HG02885 (cell line): Measurements from ENCODE around the gene KLK1.

Experiments used
- ATAC-seq: cut with Tn5 transposase; IDR thresholded peaks from one replicate; pipeline ENCODE4 v1.9.1; 2021; ENCODE audit warnings: mild to moderate bottlenecking; ENCODE audit not compliant: unreplicated experiment, poor library complexity

Gene KLK1

DNA sequence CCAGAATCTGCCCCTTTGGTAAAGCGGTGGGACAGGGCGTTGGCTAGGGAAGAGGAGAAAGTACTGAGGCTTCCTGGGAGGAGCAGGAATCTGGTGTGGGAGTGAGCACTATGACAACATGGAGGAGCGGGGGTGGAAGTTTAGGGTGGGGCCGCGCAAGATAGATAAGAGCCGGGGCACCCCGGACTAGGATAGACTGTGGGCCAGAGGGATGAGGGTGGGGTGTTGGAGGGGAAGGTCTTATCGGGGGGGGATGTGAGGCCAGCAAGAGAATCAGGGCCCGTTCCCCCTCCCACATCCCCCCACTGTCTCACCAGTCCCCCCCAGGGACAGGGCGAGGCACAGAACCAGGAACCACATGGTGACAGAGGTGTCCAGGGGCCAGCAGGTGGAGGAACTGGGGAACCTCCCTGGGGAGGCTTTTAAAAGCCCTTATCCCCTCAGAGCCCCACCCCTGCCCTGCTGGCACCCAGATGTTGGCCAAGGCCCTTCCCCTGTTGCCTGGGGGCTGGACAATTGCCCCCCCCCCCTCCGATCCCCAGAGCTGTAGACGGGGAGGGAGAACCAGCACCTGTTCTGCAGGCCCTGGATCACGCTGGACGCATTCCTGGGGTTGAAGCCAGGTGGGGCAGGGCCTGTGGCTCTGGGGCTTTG is at the start of gene KLK1:
Gene KLK1 (minus strand): TSS at position 399 of the 654 bp plus-strand sequence. CDS start 39 bp downstream, at position 360.
- no peak for ATAC-seq

DNA sequence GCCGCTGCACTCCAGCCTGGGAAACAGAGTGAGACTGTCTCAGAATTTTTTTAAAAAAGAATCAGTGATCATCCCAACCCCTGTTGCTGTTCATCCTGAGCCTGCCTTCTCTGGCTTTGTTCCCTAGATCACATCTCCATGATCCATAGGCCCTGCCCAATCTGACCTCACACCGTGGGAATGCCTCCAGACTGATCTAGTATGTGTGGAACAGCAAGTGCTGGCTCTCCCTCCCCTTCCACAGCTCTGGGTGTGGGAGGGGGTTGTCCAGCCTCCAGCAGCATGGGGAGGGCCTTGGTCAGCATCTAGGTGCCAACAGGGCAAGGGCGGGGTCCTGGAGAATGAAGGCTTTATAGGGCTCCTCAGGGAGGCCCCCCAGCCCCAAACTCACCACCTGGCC is 49.5 kb upstream of the KLK1 start, which contains the start of gene KLK2:
Gene KLK2 (plus strand): TSS at position 384 of the 400 bp plus-strand sequence. CDS start 35 bp downstream, outside the sequence.
- ATAC-seq: no peak

DNA sequence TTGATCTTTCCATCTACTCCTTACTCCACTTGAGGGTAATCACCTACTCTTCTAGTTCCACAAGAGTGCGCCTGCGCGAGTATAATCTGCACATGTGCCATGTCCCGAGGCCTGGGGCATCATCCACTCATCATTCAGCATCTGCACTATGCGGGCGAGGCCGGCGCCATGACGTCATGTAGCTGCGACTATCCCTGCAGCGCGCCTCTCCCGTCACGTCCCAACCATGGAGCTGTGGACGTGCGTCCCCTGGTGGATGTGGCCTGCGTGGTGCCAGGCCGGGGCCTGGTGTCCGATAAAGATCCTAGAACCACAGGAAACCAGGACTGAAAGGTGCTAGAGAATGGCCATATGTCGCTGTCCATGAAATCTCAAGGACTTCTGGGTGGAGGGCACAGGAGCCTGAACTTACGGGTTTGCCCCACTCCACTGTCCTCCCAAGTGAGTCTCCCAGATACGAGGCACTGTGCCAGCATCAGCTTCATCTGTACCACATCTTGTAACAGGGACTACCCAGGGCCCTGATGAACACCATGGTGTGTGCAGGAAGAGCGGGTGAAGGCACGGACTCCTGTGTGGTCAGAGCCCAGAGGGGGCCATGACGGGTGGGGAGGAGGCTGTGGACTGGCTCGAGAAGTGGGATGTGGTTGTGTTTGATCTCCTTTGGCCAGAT is 47.0 kb upstream of the KLK1 start:
- ATAC-seq: no peak

DNA sequence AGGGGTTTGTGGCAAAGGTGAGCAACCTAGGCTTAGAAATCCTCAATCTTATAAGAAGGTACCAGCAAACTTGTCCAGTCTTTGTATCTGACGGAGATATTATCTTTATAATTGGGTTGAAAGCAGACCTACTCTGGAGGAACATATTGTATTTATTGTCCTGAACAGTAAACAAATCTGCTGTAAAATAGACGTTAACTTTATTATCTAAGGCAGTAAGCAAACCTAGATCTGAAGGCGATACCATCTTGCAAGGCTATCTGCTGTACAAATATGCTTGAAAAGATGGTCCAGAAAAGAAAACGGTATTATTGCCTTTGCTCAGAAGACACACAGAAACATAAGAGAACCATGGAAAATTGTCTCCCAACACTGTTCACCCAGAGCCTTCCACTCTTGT is 45.9 kb upstream of the KLK1 start:
- ATAC-seq: no peak

DNA sequence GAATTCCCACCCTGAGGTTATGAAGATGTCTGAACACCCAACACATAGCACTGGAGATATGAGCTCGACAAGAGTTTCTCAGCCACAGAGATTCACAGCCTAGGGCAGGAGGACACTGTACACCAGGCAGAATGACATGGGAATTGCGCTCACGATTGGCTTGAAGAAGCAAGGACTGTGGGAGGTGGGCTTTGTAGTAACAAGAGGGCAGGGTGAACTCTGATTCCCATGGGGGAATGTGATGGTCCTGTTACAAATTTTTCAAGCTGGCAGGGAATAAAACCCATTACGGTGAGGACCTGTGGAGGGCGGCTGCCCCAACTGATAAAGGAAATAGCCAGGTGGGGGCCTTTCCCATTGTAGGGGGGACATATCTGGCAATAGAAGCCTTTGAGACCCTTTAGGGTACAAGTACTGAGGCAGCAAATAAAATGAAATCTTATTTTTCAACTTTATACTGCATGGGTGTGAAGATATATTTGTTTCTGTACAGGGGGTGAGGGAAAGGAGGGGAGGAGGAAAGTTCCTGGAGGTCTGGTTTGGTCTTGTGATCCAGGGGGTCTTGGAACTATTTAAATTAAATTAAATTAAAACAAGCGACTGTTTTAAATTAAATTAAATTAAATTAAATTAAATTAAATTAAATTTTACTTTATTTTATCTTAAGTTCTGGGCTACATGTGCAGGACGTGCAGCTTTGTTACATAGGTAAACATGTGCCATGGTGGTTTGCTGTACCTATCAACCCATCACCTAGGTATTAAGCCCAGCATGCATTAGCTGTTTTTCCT is 38.1 kb upstream of the KLK1 start:
- no peak for ATAC-seq

DNA sequence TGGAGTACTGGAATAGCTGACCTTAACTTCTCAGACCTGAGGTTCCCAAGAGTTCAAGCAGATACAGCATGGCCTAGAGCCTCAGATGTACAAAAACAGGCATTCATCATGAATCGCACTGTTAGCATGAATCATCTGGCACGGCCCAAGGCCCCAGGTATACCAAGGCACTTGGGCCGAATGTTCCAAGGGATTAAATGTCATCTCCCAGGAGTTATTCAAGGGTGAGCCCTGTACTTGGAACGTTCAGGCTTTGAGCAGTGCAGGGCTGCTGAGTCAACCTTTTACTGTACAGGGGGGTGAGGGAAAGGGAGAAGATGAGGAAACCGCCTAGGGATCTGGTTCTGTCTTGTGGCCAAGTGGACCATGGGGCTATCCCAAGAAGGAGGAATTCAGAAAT is 37.4 kb upstream of the KLK1 start:
- ATAC-seq: no peak

DNA sequence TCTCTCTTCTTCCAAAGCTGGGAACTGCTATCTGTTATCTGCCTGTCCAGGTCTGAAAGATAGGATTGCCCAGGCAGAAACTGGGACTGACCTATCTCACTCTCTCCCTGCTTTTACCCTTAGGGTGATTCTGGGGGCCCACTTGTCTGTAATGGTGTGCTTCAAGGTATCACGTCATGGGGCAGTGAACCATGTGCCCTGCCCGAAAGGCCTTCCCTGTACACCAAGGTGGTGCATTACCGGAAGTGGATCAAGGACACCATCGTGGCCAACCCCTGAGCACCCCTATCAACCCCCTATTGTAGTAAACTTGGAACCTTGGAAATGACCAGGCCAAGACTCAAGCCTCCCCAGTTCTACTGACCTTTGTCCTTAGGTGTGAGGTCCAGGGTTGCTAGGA is 36.3 kb upstream of the KLK1 start:
- no peak for ATAC-seq

DNA sequence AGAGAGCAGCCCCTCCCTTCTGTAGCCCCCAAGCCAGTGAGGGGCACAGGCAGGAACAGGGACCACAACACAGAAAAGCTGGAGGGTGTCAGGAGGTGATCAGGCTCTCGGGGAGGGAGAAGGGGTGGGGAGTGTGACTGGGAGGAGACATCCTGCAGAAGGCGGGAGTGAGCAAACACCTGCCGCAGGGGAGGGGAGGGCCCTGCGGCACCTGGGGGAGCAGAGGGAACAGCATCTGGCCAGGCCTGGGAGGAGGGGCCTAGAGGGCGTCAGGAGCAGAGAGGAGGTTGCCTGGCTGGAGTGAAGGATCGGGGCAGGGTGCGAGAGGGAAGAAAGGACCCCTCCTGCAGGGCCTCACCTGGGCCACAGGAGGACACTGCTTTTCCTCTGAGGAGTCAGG is 35.3 kb upstream of the KLK1 start:
- no peak for ATAC-seq

DNA sequence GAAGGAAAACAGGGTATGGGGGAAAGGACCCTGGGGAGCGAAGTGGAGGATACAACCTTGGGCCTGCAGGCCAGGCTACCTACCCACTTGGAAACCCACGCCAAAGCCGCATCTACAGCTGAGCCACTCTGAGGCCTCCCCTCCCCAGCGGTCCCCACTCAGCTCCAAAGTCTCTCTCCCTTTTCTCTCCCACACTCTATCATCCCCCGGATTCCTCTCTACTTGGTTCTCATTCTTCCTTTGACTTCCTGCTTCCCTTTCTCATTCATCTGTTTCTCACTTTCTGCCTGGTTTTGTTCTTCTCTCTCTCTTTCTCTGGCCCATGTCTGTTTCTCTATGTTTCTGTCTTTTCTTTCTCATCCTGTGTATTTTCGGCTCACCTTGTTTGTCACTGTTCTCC is 33.8 kb upstream of the KLK1 start:
- ATAC-seq: no peak

DNA sequence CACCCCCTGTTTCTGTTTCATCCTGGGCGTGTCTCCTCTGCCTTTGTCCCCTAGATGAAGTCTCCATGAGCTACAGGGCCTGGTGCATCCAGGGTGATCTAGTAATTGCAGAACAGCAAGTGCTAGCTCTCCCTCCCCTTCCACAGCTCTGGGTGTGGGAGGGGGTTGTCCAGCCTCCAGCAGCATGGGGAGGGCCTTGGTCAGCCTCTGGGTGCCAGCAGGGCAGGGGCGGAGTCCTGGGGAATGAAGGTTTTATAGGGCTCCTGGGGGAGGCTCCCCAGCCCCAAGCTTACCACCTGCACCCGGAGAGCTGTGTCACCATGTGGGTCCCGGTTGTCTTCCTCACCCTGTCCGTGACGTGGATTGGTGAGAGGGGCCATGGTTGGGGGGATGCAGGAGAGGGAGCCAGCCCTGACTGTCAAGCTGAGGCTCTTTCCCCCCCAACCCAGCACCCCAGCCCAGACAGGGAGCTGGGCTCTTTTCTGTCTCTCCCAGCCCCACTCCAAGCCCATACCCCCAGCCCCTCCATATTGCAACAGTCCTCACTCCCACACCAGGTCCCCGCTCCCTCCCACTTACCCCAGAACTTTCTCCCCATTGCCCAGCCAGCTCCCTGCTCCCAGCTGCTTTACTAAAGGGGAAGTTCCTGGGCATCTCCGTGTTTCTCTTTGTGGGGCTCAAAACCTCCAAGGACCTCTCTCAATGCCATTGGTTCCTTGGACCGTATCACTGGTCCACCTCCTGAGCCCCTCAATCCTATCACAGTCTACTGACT is 31.2 kb upstream of the KLK1 start, which contains the start of gene KLK3:
Gene KLK3 (plus strand): TSS at position 280 of the 775 bp plus-strand sequence. CDS start 41 bp downstream, at position 321.
- ATAC-seq: no peak

DNA sequence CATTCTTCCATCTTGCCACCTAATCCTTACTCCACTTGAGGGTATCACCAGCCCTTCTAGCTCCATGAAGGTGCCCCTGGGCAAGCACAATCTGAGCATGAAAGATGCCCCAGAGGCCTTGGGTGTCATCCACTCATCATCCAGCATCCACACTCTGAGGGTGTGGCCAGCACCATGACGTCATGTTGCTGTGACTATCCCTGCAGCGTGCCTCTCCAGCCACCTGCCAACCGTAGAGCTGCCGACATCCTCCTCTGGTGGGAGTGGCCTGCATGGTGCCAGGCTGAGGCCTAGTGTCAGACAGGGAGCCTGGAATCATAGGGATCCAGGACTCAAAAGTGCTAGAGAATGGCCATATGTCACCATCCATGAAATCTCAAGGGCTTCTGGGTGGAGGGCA is 28.0 kb upstream of the KLK1 start:
- no peak for ATAC-seq

DNA sequence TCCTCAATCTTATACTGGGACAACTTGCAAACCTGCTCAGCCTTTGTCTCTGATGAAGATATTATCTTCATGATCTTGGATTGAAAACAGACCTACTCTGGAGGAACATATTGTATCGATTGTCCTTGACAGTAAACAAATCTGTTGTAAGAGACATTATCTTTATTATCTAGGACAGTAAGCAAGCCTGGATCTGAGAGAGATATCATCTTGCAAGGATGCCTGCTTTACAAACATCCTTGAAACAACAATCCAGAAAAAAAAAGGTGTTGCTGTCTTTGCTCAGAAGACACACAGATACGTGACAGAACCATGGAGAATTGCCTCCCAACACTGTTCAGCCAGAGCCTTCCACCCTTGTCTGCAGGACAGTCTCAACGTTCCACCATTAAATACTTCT is 27.2 kb upstream of the KLK1 start:
- ATAC-seq: no peak

DNA sequence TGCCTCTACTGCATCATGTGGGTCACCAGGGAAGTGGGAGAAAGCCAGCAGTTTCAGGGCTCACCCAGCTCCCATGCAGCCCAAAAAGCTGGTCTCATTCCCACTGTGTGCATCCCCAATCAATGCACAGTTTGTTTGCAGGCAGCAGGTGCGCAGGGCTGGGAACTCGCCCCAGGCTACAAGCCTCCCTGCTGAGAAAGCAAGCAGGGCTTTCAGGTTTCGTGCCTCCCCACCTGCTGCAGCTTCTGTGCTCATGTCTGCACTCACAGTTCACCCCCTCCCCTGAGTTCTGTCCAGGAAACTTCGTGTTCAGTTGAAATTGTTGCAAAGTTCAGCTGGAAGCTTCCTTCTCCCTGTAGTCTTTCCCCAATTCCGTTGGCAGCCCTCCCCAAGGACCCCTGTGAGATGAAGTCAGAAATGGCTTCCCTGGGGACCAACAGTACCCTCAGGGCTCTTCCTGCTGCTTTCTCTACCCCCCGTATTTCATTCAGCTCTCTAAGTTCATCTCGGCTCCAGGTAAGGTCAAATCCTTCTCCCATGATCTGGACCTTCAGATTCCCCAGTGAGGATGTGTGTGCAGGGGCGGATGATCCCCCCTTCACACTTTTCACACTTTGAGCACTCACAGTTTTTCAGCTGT is 20.8 kb upstream of the KLK1 start:
- ATAC-seq: no peak

DNA sequence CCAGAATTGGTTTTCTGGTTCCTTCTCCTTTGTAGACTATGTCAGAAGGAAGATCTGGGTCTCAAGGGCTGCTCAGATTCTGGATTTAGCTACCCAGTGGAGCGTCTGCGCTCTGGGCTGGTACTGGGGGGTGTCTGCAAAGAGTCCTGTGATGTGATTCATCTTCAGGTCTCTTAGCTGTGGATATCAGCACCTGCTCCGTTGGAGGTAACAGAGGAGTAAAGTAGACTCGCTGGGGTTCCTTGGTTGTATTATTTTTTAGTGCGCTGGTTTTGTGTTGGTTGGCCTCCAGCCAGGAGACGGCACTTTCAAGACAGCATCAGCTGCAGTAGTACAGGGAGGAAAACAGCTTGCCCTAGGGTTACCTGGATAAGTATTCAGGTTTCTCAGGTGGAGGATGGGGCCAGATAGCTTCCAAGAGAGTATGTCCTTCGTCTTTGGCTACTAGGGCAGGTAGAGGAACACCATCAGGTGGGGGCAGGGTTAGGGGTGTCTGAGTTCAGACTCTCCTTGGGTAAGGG is 20.2 kb upstream of the KLK1 start:
- no peak for ATAC-seq

DNA sequence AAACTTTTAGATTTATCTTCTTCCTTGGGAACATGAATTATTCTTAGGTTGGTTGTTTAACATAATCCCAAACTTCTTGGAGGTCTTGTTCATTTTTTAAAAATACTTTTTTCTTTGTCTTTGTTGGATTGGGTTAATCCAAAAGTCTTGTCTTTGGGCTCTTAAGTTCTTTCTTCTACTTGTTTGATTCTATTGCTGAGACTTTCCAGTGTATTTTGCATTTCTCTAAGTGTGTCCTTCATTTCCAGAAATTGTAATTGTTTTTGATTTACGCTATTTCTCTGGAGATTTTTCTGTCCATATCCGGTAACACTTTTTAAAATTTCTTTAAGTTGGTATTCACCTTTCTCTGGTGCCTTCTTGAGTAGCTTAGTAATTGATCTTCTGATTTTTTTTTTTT is 19.6 kb upstream of the KLK1 start:
- ATAC-seq: no peak

DNA sequence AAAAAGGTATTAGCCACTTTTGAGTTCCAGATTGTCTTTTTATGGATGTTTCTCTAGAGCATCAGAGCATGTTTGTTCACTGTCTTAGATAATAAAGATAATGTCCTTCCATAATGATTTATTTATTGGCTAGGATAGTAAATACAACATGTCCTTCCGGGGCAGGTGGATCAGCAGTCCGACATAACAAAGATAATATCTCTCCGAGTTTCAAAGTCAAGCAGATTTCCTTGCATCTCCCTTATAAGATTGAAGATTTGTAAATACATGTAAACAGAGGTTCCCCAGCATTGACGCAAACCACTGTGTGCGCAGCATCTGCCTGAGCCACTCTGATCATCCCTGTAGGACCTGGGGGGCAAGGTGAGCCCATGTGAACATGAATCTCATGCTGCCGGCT is 18.5 kb upstream of the KLK1 start:
- ATAC-seq: no peak

DNA sequence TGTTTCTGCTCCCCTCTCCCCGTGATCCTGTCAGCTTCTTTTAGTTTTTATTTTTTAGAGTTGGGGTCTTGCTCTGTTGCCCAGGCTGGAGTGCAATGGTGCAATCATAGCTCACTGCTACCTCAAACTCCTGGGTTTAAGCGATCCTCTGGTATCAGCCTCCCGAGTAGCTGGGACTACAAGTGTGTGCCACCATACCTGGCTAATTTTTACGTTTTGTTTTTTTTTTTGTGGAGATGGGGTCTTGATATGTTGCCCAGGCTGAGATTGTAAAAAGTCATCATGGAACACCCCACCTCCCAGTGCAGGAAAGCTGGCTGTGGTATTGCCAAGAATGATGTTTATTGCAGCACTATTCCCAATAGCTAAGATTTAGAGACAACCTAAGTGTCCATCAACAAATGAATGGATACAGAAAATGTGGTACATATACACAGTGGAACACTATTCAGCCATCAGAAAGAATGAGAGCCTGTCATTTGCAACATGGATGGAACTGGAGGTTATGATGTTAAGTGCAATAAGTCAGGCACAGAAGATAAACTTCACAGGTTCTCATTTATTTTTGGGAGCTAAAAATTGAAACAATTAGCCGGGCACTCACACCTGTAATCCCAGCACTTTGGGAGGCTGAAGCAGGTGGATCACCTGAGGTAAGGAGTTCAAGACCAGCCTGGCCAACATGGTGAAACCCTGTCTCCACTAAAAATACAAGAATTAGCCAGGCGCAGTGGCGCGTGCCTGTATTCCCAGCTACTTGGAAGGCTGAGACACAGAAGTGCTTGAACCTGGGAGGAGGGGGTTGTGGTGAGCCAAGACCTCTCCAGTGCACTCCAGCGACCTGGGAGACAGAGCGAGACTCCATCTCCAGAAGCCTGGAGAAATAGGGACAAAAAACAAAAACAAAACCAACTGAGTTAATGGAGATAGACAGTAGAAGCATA is 16.4 kb upstream of the KLK1 start:
- ATAC-seq: no peak

DNA sequence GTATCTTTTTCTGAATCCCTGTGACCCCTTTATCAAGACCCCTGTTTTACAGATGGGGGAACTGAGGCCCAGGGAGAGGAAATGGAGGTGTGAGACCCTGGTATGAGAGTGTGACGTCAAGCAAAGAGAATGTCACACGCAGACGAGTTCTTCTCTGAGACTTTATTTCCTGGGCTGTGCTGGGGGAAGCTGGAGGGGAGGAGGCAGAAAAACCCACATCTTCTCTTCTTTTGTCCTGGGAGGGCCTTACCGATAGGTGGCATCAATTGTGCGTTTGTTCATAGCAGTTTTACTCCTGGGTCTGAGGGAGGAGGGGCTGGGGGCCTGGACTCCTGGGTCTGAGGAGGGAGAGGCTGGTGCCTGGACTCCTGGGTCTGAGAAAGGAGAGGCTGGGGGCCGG is 14.7 kb upstream of the KLK1 start:
- no peak for ATAC-seq

DNA sequence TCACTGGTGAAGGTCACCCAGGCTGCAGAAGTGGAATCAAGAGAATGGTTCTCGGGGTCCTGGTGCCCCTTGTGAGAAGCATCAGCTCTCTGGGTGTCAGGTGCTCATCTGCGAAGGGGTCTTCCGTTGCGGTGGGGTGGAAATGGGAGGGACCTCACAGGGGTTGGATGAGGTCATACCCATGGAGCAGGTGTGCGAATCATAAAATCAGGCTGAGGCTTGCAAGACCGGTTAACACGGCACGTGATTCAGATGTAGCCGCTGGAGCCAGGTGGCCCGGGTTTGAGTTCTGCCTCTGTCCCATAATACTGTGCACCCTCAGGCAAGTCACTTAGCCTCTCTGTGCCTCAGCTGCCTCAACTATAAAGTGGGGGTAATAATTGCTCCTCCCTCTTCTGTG is 13.7 kb upstream of the KLK1 start:
- ATAC-seq: no peak
